Right atrium auricular region (tissue), 2 donors: ENCODE results near the gene SFT2D1. TPM values are rescaled to one million over a fixed set of nuclear protein-coding genes. Genes with fewer than 3 reads are reported as not detected.
"Not testable (repeated sequence)": the region's sequence is repeated elsewhere in the genome, so short reads cannot be mapped to it uniquely, and the experiment has no call there.

Source experiments
- DNase-seq: peaks from one replicate; pipeline ENCODE4 v3.0.0-alpha.2; 2019; ENCODE audit warnings: low spot score
- H3K27ac ChIP-seq, 2 donors: fragments of 200-600 bp; sonication (generic); 1 replicate in 1 of 2; 2 replicates in 1 of 2; pipeline ENCODE4 v1.5.1; 2016 to 2019
- H3K27me3 ChIP-seq, 2 donors: fragments of 200-600 bp; sonication (generic); one replicate each; pipeline versions ENCODE4 v1.5.1 to v1.6.0; 2017 to 2019
- H3K36me3 ChIP-seq: fragments of 200-600 bp; sonication (generic); one replicate; pipeline ENCODE4 v1.5.1; 2016
- H3K4me1 ChIP-seq, 2 donors: fragments of 200-600 bp; sonication (generic); one replicate each; pipeline versions ENCODE4 v1.5.1 to v1.6.0; 2017 to 2019
- H3K4me3 ChIP-seq, 2 donors: fragments of 200-600 bp; sonication (generic); 1 replicate in 1 of 2; 2 replicates in 1 of 2; pipeline ENCODE4 v1.5.1; 2017 to 2019; ENCODE audit warnings: mild to moderate bottlenecking in 1 of 2, moderate library complexity in 1 of 2
- H3K9me3 ChIP-seq, 2 donors: fragments of 200-600 bp; sonication (generic); one replicate each; pipeline ENCODE4 v1.5.1; 2019
- total RNA-seq, 2 donors: library from RNA; depleted of rRNA; stranded (reverse); fragments of >200 nt; gene quantifications; one replicate each; pipeline ENCODE4 v1.1.0, GENCODE V29; 2016
- TF ChIP-seq, protein P1 (sequence below), 2 donors: fragments of 200-600 bp; sonication (generic); IDR thresholded peaks; one replicate each; pipeline ENCODE4 v1.5.1; 2019; ENCODE audit warnings: antibody characterized with exemption in 2 of 2

The SFT2D1 gene
- total RNA-seq, 2 donors from 2014 or later, result 29.4 TPM

DNA sequence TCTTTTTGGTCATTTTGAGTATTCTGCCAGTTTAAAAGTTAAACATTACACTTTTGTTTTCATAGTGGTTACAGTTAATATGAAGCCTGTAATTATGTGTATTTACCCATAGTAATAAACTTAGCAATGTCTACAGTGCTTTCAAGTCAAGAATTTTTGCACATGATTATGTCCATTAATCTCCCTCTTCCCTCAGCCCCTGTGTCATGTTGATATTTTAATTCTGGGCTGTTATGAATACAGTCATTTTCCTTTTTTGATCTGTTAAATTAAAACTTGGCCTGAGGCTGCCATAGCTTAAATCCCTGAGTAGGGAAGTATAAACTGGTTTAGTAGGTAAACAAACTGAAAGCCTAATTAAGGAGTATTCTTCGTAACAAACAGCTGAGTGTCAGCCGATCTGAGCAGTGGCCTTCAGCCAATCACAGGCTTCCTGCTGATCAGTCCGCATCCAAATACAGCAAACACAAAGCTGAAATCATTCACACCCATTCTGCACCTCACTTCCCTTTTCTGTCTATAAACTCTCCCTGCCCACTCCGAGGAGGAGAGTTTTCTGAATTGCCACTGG is 9.5 kb upstream of the SFT2D1 start:
- Histone ChIP-seq H3K4me3 (no peak overlapping the region), H3K36me3 (no peaks in the 10 kb centered on the region), H3K27ac (no peak overlapping the region), H3K27me3 (no peaks in the 10 kb centered on the region), H3K9me3 (no peaks in the 10 kb centered on the region), H3K4me1 (no peaks in the 10 kb centered on the region)
- no peak for DNase-seq
- TF ChIP-seq, protein P1, sequence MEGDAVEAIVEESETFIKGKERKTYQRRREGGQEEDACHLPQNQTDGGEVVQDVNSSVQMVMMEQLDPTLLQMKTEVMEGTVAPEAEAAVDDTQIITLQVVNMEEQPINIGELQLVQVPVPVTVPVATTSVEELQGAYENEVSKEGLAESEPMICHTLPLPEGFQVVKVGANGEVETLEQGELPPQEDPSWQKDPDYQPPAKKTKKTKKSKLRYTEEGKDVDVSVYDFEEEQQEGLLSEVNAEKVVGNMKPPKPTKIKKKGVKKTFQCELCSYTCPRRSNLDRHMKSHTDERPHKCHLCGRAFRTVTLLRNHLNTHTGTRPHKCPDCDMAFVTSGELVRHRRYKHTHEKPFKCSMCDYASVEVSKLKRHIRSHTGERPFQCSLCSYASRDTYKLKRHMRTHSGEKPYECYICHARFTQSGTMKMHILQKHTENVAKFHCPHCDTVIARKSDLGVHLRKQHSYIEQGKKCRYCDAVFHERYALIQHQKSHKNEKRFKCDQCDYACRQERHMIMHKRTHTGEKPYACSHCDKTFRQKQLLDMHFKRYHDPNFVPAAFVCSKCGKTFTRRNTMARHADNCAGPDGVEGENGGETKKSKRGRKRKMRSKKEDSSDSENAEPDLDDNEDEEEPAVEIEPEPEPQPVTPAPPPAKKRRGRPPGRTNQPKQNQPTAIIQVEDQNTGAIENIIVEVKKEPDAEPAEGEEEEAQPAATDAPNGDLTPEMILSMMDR (IDR thresholded peaks at IDR 0.05), result no peak

DNA sequence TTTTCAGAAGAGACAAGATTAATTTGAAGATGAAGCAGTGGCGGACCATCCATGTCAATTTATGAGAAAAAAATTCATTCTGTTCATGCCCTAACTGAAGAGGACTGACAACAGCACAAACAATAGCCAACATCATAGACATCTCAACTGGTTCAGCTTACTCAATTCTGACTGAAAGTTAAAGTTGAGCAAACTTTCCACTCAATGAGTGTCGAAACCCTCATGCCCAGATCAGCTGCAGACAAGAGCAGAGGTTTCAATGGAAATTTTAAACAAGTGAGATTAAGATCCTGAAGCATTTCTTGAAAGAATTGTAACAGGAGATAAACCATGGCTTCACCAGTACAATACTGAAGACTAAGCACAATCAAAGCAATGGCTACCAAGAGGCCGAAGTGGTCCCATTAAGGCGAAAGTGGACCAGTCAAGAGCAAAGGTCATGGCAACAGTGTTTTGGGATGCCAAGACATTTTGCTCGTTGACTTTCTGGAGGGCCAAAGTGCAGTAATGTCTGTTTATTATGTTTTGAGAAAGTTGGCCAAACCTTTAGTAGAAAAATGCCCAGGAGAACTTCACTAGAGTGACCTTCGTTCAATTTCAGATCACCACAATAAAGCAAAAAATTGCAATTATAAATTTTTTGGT is 6.1 kb upstream of the SFT2D1 start:
- H3K27ac ChIP-seq, result no peak overlapping the region
- H3K4me1 ChIP-seq, result peaks cover 0 to 2% of the 10 kb centered on the region in 2 donors
- no peaks in the 10 kb centered on the region for H3K27me3 ChIP-seq
- H3K36me3 ChIP-seq, result no peaks in the 10 kb centered on the region
- no peak for DNase-seq
- H3K4me3 ChIP-seq, result no peak overlapping the region
- H3K9me3 ChIP-seq, result no peaks in the 10 kb centered on the region
- TF ChIP-seq, protein P1 (IDR thresholded peaks at IDR 0.05), result no peak

DNA sequence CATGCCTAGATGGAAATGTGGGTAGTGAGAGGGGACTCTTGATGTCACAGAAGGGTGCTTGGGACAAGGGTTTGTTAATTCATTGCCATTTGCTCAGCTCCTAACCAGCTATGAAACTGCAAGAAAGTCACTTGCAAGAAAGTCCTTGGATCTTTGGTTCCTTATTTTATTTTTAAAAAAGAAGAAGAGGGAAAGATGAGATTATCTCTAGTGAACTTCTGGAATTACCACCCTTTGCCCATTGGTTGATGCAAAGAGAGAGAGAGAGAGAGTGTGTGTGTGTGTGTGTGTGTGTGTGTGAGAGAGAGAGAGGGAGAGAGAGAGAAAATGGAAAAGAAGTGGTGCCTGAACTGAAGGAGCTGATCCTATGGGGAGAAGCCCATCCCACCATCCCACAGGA is 4.6 kb upstream of the SFT2D1 start:
- no peaks in the 10 kb centered on the region for H3K36me3 ChIP-seq

DNA sequence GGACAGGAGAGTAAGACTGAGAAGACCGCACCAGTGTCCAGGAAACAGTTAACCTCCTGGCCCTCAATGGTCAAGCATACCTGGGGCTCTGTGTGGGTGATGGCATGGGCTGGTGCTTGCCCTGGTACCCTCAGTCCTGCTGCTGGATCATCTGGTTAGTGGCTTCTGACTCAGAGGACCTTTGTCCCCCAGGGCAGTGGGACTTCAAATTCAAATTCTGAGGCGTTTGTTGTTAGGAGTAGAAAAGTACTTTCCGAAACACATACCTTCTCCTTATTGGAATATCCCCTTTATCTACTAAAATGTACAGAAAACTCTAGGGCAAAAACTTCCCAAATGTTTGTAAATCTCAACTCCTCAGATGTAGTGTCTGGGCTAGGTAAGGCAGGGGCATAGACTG is 4.1 kb upstream of the SFT2D1 start:
- H3K27ac ChIP-seq, result no peak overlapping the region
- no peak for DNase-seq
- no peak overlapping the region for H3K4me3 ChIP-seq
- TF ChIP-seq, protein P1 (IDR thresholded peaks at IDR 0.05), result no peak
- no peaks in the 10 kb centered on the region for H3K27me3 ChIP-seq
- H3K36me3 ChIP-seq, result no peaks in the 10 kb centered on the region
- H3K9me3 ChIP-seq, result no peaks in the 10 kb centered on the region
- peaks cover 0 to 14% of the 10 kb centered on the region in 2 donors for H3K4me1 ChIP-seq

More for the DNA sequence above, 4.6 kb upstream of the SFT2D1 start:
- no peaks in the 10 kb centered on the region for H3K9me3 ChIP-seq
- DNase-seq, result no peak
- H3K4me3 ChIP-seq, result no peak overlapping the region
- H3K4me1 ChIP-seq, result peaks cover 0 to 9% of the 10 kb centered on the region in 2 donors
- no peak overlapping the region for H3K27ac ChIP-seq
- TF ChIP-seq, protein P1 (IDR thresholded peaks at IDR 0.05), result no peak
- no peaks in the 10 kb centered on the region for H3K27me3 ChIP-seq

DNA sequence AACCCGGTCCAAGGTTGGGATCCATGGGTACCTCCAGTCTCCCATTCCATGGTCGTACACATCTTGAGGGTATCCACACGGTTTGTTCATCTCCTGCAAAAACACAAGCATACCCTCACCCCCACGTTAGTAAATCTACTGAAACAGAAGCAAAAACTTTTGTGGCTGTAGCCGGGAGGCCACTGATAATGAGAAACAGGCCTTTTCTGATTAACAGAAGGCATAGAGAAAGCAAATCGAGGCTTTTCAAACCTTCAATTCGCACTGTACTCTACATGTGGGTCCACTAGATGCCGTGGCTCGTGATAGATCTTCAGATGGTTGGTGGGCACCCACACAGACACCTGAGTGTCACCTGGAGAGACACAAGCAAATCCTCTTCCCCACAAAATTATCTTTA is 3.3 kb upstream of the SFT2D1 start:
- H3K9me3 ChIP-seq, H3K27ac ChIP-seq, H3K36me3 ChIP-seq, DNase-seq, H3K4me3 ChIP-seq, H3K27me3 ChIP-seq: not testable (repeated sequence)
- H3K4me1 ChIP-seq, result peaks cover 0 to 22% of the 10 kb centered on the region in 2 donors

DNA sequence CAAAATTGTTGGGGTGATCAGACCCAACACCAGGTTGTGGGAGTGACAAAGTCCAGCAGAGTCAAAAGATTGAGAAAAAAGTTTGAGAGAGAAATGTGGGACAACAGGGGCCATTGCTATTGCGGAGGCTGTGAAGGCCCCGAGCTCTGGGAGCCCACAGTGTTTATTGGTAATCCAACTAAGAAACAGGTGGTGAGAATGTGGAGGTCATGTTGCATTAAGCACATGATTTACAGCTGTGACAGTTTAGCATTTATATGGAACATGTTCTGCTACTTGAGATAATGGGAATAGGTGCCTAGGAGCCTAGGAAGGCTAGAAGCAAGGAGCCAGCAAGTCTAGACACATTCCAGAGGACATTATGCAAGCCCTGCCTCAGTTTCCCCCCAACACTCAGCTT is 2.6 kb upstream of the SFT2D1 start:
- not testable (repeated sequence) for H3K9me3 ChIP-seq, H3K36me3 ChIP-seq, DNase-seq, H3K27ac ChIP-seq, H3K4me3 ChIP-seq, H3K27me3 ChIP-seq
- peaks cover 0 to 29% of the 10 kb centered on the region in 2 donors for H3K4me1 ChIP-seq

DNA sequence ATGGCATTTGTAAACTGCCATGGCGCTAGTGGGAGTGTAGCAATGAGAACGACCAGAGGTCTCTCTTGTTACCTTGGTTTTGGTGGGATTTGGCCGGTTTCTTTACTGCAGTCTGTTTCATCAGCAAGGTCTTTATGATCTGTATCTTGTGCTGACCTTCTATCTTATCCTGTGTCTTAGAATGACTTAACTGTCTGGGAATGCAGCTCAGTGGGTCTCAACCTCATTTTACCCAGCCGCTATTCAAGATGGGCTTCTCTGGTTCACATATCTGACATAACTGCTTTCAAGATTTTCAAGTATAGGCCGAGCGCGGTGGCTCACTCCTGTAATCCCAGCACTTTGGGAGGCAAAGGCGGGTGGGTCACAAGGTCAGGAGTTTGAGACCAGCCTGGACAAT is 1.9 kb upstream of the SFT2D1 start:
- no peak overlapping the region for H3K27ac ChIP-seq
- H3K9me3 ChIP-seq, result no peaks in the 10 kb centered on the region
- H3K36me3 ChIP-seq, result no peaks in the 10 kb centered on the region
- DNase-seq, result no peak
- TF ChIP-seq, protein P1 (IDR thresholded peaks at IDR 0.05), result no peak
- H3K4me3 ChIP-seq, result no peak overlapping the region
- no peaks in the 10 kb centered on the region for H3K27me3 ChIP-seq
- peaks cover 0 to 36% of the 10 kb centered on the region in 2 donors for H3K4me1 ChIP-seq
